GM19193 (cell line): ENCODE results near the gene ZYG11B.

Source experiments
- POLR2A ChIP-seq: IDR thresholded peaks from 4 replicates; pipeline ENCODE4 v1.6.1; 2011; ENCODE audit not compliant: insufficient read depth, insufficient read length; ENCODE audit errors: extremely low read depth

Gene ZYG11B

DNA sequence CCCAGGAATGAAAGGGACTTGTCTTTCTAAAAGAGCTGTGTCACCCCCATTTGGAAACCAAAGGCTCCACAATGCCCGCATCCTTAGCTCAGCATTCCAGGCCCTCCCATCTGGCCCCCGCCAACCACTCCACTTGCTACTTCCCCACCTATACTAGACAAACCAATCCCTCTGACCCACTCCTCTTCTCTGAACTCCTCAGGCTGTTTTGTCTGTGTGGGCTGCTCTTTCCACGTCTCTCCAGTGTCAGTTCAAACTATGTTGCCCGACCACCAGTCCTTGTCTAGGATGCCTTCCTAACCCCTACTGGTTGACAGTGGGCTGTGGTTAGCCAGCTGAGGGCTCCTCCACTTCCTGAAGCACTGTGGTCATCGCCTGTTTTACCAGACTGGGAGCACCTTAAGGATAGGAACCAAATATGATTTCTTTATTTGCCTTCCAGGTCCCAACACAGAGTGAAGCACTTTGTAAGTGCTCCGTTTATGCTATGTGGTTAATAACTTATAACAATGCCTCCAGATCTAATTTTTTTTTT lies 20.1 kb upstream of the ZYG11B start:
- no peak for TF ChIP-seq POLR2A

DNA sequence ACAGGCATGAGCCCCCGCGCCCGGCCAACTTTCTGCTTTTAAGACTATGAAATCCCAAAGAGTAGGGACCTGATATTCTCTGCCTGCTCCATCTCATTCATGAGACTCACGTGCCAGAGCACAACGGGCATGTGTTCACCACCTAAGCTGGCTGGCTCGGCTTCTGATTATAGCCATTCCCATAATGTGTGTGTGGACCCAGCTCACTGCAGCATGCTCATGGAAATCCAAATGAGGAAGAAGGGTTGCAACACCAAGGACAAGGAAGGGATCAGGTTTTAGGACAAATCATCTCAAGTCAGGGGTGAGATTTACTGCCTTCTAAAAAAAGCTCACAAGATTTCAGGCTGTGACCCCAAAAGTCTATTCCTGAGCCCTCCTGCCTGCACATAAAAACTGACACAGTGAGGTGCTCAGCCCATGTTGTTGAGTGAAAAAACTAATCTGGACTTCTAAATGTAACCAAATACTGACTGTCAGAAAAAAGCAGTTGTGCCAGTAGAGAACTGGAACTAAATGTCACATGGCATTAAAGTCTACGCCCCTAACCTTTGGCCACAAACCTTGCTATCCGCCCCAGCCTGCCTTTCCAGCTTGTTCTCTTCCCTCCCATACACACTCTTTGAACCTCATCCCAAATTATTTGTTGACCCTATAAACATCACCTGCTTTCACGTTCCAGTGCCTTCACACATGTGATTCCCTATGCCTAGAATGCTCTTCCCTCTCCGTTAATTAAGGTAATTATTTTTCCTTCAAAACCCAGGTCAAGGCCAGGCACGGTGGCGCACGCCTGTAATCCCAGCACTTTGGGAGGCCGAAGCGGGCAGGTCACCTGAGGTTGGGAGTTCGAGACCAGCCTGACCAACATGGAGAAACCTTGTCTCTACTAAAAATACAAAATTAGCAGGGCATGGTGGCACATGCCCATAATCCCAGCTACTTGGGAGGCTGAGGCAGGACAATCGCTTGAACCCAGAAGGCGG lies 19.0 kb upstream of the ZYG11B start:
- TF ChIP-seq POLR2A, result no peak

DNA sequence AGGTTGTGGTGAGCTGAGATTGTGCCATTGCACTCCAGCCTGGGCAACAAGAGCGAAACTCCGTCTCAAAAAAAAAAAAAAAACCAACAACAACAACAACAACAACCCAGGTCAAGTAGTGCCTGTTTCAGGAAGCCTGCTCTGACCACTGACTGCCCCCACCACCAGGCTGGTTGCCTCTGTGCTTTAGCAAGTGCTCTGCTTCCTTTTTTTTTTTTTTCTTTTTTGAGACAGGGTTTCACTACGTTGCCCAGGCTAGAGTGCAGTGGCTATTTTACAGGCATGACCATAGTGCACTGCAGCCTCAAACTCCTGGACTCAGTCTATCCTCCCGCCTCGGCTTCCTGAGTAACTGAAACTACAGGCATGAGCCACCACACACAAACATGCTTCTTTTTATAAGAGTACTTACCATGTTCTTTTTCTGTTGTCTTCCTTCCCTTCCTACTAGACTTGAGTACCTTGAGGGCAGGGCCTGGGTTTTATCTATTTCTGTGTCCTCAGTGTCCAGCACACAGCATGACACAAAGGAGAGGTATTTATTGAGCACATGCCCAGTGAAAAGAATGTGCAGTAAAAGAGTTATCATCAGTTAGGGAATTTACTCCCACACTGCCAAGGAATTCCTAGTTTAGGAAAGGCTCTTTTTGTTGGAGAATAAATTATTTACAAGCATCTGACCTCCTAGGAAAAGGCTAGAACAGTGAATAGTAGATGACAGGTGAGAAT lies 18.2 kb upstream of the ZYG11B start:
- TF ChIP-seq POLR2A, result no peak

DNA sequence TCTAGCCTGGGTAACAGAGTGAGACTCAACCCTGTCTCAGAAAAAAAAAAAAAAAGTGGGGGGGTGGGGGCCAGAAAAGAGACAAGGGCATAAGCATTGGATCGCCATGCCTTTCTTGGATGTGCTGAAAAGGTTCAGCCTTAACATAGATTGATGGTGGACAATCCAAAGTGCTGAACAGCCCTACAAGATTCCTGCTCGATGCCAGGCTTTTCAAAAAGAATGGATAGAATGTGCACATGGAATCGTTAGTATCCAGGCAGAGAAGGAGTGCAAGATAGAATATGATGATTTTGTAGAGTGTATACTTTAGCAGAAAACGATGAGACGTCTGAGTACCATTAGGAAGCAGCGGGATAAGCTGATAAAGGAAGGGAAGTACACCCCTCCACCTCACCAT lies 17.2 kb upstream of the ZYG11B start:
- no peak for TF ChIP-seq POLR2A

DNA sequence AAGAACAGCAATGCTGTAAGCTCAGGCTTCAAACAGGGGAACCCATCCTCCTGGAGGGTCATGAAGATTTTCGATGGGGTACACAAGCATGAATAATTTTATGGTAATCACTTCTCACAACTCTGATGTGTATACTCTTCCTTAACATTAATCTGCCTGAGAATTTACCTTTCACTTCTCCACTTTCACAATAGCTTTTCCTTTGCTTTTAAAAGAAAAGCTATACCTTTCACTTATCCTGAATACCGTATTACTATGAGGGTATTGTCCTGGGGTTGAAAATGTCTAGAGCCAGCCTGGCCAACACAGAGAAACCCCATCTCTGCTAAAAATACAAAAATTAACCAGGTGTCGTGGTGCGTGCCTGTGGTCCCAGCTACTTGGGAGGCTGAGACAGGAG lies 12.7 kb upstream of the ZYG11B start:
- TF ChIP-seq POLR2A, result no peak

DNA sequence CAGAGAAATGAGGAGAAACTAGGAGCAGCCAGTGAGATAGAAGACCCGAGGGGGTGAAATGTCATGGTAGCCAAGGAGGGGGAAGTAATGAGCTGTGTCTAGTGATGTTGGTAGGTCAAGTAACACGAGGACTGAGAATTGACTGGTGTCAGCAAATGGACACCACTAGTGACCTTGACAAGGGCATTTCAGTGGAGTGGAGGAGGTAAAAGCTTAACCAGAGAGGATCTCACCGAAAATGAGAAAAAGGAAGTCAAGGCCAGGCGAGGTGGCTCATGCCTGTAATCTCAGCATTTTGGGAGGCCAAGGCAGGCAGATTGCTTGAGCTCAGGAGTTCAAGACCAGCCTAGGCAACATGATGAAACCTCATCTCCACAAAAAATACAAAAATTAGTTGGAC lies 3.0 kb upstream of the ZYG11B start:
- TF ChIP-seq POLR2A, result no peak

DNA sequence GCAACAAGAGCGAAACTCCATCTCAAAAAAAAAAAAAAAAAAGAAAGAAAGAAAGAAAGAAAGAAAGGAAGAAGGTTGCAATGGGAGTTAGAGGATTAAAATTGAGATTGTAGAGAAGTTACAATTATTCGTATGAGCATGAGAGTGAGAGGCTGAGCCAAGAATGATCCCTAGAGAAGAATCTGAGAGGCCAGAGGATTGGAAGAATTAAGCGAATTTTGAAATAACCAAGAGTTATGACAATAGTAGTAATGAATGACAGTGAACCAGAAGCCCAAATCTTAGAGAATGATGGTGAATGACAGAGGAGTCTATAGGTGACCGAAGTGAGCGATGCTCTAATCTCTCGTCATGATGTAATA lies 369 bp upstream of the ZYG11B start:
- TF ChIP-seq POLR2A, result no peak

DNA sequence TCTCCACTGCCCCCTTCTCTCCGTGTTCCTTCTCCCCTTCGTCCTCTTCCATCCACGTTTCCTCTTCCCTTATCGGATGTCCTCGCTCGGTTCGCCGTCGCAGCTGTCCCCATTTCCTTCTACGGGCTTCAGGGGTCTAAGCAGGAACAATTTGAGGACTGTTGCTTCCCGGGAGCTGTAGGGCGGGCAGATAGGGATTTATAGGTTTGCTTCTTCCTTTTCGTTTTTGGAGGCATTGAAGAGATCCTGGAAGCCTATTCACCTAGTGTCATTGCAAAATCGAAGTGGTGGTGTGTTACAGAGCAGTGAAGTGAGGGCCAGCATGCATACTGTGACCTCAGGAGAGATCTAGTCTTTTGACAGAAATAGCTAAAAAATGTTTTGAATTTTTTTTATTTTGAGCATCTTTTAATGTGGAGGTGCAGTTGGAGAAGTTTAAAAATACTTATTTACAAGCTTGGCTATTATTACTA lies 897 bp downstream of the ZYG11B start:
- TF ChIP-seq POLR2A, result no peak

DNA sequence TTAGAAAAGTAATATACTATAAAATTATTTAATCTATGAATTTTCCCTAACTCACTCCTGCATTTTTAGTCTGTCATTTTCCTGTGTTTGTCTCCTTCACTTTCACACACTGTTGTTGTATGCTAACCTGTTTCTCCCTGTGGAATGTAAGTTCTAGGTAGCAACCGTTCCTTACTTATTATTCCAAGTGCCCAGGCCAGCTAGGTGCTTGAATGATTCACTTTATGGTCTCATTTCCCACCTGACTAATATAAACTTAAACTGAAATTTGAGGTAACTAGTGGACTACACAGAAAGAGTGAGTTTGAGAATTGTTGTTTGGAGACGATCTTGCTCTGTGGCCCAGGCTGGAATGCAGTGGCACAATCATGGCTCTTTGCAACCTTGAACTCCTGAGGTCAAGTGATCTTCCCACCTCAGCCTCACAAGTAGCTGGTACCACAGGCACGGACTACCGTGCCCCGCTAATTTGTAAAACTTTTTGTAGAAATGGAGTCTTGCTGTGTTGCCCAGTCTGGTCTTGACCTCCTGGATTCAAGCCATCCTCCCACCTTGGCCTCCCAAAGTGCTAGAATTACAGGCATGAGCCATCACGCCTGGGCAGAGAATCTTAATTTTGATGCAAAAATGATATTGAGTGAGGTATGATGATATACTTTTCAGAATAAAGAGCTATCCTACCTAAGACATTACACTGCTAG lies 1.9 kb downstream of the ZYG11B start:
- TF ChIP-seq POLR2A, result no peak

DNA sequence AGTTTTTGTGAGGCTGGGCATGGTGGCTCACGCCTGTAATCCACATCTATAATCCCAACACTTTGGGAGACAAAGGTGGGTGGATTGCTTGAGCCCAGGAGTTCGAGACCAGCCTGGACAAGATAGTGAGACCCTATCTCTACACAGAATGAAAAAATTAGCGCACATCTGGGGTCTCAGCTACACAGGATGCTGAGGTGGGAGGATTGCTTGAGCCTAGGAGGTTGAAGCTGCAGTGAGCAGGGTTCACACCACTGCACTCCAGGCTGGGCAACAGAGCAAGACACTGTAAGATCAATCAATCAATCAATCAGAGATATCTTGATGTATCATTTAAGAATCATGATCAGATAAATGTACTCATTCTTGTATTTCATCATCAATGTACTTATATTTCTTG lies 7.1 kb downstream of the ZYG11B start:
- no peak for TF ChIP-seq POLR2A

DNA sequence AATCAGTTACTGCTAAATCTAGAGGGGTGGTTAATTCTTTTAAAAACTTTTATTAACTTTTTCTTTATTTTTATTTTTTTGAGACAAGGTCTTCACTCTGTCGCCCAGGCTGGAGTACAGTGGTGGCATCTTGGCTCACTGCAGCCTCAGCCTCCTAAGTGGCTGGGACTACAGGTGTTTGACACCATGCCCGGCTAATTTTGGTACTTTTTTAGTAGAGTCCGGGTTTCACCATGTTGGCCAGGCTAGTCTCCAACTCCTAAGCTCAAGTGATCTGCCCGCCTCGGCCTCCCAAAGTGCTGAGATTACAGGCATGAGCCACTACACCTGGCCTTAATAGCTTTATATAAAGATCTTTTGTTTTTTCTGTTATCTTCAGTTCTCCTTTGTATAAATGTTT lies 11.9 kb downstream of the ZYG11B start:
- no peak for TF ChIP-seq POLR2A

DNA sequence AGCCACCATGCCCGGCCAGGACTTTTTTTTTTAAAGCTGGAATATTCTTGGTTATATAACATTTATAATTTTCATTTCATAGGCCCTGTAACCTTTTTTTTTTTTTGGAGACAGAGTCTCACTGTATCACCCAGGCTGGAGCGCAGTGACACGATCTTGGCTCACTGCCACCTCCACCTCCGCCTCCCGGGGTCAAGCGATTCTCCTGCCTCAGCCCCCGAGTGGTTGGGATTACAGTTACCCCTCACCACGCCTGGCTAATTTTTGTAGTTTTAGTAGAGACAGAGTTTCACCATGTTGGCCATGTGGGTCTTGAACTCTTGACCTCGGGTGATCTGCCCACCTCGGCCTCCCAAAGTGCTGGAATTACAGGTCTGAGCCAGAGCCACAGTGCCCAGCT lies 12.6 kb downstream of the ZYG11B start:
- TF ChIP-seq POLR2A, result no peak

DNA sequence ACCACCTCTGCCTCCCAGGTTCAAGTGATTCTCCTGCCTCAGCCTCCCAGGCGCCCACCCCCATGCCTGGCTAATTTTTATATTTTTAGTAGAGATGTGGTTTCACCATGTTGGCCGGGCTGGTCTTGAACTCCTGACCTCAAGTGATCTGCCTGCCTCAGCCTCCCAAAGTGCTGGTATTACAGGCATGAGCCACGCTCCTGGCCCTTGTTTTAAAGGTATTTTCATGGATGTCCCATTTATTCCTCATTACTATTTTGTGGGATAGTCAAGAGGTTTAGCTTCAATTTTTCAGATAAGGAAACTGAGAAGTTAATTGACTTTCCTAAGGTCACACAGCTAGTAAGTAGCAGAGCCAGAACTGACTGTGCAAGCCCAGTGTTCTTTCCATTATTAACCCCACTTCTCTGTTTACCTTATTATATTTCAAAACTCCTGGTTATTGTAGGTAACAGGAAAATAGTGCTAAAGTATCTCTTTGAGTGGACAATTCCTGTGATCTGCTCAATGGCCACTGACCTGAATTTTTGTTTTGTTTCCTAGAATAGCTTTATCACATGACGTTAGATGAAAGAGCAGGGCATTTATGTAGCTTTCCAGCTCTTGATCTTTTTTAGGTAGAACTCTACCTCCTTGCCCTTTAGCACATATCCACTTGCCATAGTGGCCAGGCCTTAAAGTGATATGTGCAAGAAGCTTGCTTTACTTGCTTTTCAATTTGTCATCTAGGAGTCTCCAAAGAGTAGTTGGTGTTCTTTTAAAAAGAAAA lies 13.6 kb downstream of the ZYG11B start:
- no peak for TF ChIP-seq POLR2A

DNA sequence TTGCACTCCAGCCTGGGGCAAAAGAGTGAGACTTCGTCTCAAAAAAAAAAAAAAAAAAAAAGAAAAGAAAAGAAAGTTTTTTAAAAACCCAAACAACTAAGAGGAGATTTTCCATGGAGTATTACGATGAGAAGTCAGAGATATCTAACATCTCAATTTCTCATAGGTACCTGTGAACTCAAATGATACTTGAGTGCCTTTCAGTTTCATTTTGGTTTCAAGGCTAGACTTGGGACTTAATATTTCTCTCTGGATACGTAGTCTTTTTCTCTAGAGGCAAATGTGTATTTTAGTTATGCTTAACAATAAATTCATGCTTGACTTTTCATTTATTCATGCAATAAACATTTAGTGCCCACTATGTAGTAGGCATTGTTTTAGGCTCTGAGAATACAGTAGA lies 15.0 kb downstream of the ZYG11B start:
- TF ChIP-seq POLR2A, result no peak
